IMR-90 (cell line): ENCODE data around the gene AHI1. TPM values are rescaled to one million over a fixed set of nuclear protein-coding genes. Genes with fewer than 3 reads are reported as not detected.

Source experiments
- ATAC-seq: fragments of 200-7000 bp; cut with Tn5 transposase; 2 replicates; pipeline ENCODE4 v1.9.1; 2020; ENCODE audit warnings: low read depth, mild to moderate bottlenecking, moderate library complexity
- BruUV-seq: library from RNA; stranded (reverse); fragments of 400-500 nt; replicated peaks from 2 replicates; lab custom pipeline; 2021; lab: Mats Ljungman, UMichigan
- CTCF ChIA-PET: fragments of 300-600 bp; formaldehyde crosslinking; extraction: SDS; loops from one replicate; lab custom pipeline; 2021; ENCODE audit warnings: antibody characterized with exemption; lab: Yijun Ruan, JAX
- POLR2A ChIA-PET: fragments of 300-600 bp; sonication (Branson Sonifier 250); formaldehyde crosslinking; loops from one replicate; lab custom pipeline; 2022; ENCODE audit warnings: antibody characterized with exemption; ENCODE audit not compliant: unreplicated experiment; lab: Charles Lee
- DNase-seq: peaks from one replicate; pipeline ENCODE4 v3.0.0; 2013
- H2AFZ ChIP-seq: replicated peaks from 2 replicates; pipeline ENCODE3; 2013; ENCODE audit warnings: low read length, mild to moderate bottlenecking; ENCODE audit not compliant: poor library complexity
- H2AK5ac ChIP-seq: 2 replicates; pipeline ENCODE4 v1.6.1; 2013; ENCODE audit warnings: low read depth, low read length, inconsistent platforms
- H2AK9ac ChIP-seq: replicated peaks from 2 replicates; pipeline ENCODE3; 2013; ENCODE audit warnings: mild to moderate bottlenecking, low read depth, low read length, moderate library complexity; ENCODE audit not compliant: poor library complexity
- H2BK120ac ChIP-seq: 2 replicates; pipeline ENCODE4 v1.6.1; 2013; ENCODE audit warnings: low read depth, low read length, inconsistent platforms
- H2BK15ac ChIP-seq: 3 replicates; pipeline ENCODE4 v1.6.1; 2013; ENCODE audit warnings: low read depth, low read length, inconsistent platforms
- H2BK20ac ChIP-seq: 2 replicates; pipeline ENCODE4 v1.6.1; 2013; ENCODE audit warnings: low read depth, mild to moderate bottlenecking, inconsistent platforms, low read length, moderate library complexity
- H2BK5ac ChIP-seq: 2 replicates; pipeline ENCODE4 v1.6.1; 2013; ENCODE audit warnings: mild to moderate bottlenecking, low read depth, low read length, inconsistent platforms; ENCODE audit not compliant: poor library complexity, severe bottlenecking
- H3K14ac ChIP-seq: replicated peaks from 2 replicates; pipeline ENCODE4 v1.6.1; 2013; ENCODE audit warnings: low read depth, low read length, inconsistent platforms
- H3K18ac ChIP-seq: 2 replicates; pipeline ENCODE4 v1.6.1; 2013; ENCODE audit warnings: low read depth, low read length, control low read depth
- H3K23ac ChIP-seq: 2 replicates; pipeline ENCODE4 v1.6.1; 2013; ENCODE audit warnings: low read depth, low read length, inconsistent platforms
- H3K27ac ChIP-seq: 2 replicates; pipeline ENCODE4 v1.5.1; 2013; ENCODE audit warnings: mild to moderate bottlenecking, control low read depth, low read length; ENCODE audit not compliant: insufficient read depth
- H3K27me3 ChIP-seq: 2 replicates; pipeline ENCODE4 v1.6.1; 2013; ENCODE audit warnings: low read length; ENCODE audit not compliant: control insufficient read depth, insufficient read depth
- H3K36me3 ChIP-seq: 2 replicates; pipeline ENCODE4 v1.6.1; 2013; ENCODE audit warnings: low read length, mixed read lengths; ENCODE audit not compliant: control insufficient read depth, insufficient read depth
- H3K4ac ChIP-seq: 2 replicates; pipeline ENCODE4 v1.6.1; 2013; ENCODE audit warnings: low read depth, low read length, inconsistent platforms
- H3K4me1 ChIP-seq: 2 replicates; pipeline ENCODE4 v1.6.1; 2013; ENCODE audit warnings: low read length, mixed read lengths; ENCODE audit not compliant: control insufficient read depth, insufficient read depth
- H3K4me2 ChIP-seq: 2 replicates; pipeline ENCODE4 v1.6.1; 2013; ENCODE audit warnings: low read depth, mild to moderate bottlenecking, control low read depth, low read length, moderate library complexity
- H3K4me3 ChIP-seq: 2 replicates; pipeline ENCODE4 v1.5.1; 2013; ENCODE audit warnings: low read depth, mild to moderate bottlenecking, control low read depth, low read length, moderate library complexity; ENCODE audit not compliant: insufficient read depth
- H3K56ac ChIP-seq: 2 replicates; pipeline ENCODE4 v1.6.1; 2013; ENCODE audit warnings: low read length, inconsistent platforms; ENCODE audit not compliant: insufficient read depth; ENCODE audit errors: extremely low read depth
- H3K79me1 ChIP-seq, 2 experiments: 2 replicates each; pipeline ENCODE4 v1.6.1; 2013; ENCODE audit warnings: low read length in 2 of 2, inconsistent platforms in 1 of 2, low read depth in 1 of 2
- H3K9ac ChIP-seq: 2 replicates; pipeline ENCODE4 v1.6.1; 2013; ENCODE audit warnings: low read depth, low read length, control low read depth
- H3K9me1 ChIP-seq: 2 replicates; pipeline ENCODE4 v1.6.1; 2013; ENCODE audit warnings: low read length, inconsistent platforms; ENCODE audit not compliant: insufficient read depth
- H3K9me3 ChIP-seq: 2 replicates; pipeline ENCODE4 v1.6.1; 2013; ENCODE audit warnings: low read length; ENCODE audit not compliant: control insufficient read depth, insufficient read depth
- H4K20me1 ChIP-seq: 2 replicates; pipeline ENCODE4 v1.6.1; 2013; ENCODE audit warnings: low read length, inconsistent platforms; ENCODE audit not compliant: insufficient read depth
- H4K5ac ChIP-seq: 2 replicates; pipeline ENCODE4 v1.6.1; 2013; ENCODE audit warnings: mild to moderate bottlenecking, low read depth, low read length, control low read depth
- H4K8ac ChIP-seq, 2 experiments: 2 replicates each; pipeline ENCODE4 v1.6.1; 2013; ENCODE audit warnings: low read depth in 2 of 2, low read length in 2 of 2, control low read depth in 1 of 2, inconsistent platforms in 1 of 2
- H4K91ac ChIP-seq: 2 replicates; pipeline ENCODE4 v1.6.1; 2013; ENCODE audit warnings: low read depth, low read length, inconsistent platforms; ENCODE audit not compliant: insufficient read depth
- CEBPB ChIP-seq: IDR thresholded peaks from 2 replicates; pipeline ENCODE4 v1.6.1; 2012; ENCODE audit warnings: low read depth, low read length, improper control_type of control experiment
- CHD1 ChIP-seq: IDR thresholded peaks from 2 replicates; pipeline ENCODE4 v1.6.1; 2012; ENCODE audit warnings: low read depth, low read length, improper control_type of control experiment
- ELK1 ChIP-seq: fragments of 150-350 bp; IDR thresholded peaks from 2 replicates; pipeline ENCODE4 v1.6.1; 2016; ENCODE audit warnings: low read depth, mild to moderate bottlenecking, low read length, moderate library complexity, borderline replicate concordance
- NFE2L2 ChIP-seq: fragments of 150-350 bp; IDR thresholded peaks from 2 replicates; pipeline ENCODE4 v1.6.1; 2016; ENCODE audit warnings: low read depth, mild to moderate bottlenecking, low read length
- RAD21 ChIP-seq: IDR thresholded peaks from 2 replicates; pipeline ENCODE4 v1.6.1; 2012; ENCODE audit warnings: low read length, improper control_type of control experiment
- dilution Hi-C: fragments of 300-500 bp; cut with HindIII; formaldehyde crosslinking; loops from one replicate; pipeline ENCODE4 v1.14.3; 2018; ENCODE audit warnings: low sequenced_read_pairs; ENCODE audit not compliant: unreplicated experiment
- in situ Hi-C: fragments of 300-500 bp; cut with MboI; formaldehyde crosslinking; loops from 3 replicates; pipeline ENCODE4 v1.14.3; 2019; ENCODE audit warnings: low sequenced_read_pairs, inconsistent platforms, mixed read lengths
- intact Hi-C: fragments of 100-400 bp; cut with micrococcal nuclease; formaldehyde crosslinking; loops from 2 replicates; pipeline ENCODE4 v1.10.0; 2022
- polyA plus RNA-seq, 3 experiments: library from polyadenylated mRNA; depleted of rRNA; stranded (reverse); fragments of >200 nt; gene quantifications; 2 replicates each; pipeline ENCODE4 v1.2.3, GENCODE V29; 2012; ENCODE audit warnings: low replicate concordance in 1 of 3
- total RNA-seq: library from RNA; depleted of rRNA; stranded (reverse); fragments of >200 nt; gene quantifications from 2 replicates; pipeline ENCODE4 v1.2.3, GENCODE V29; 2012

The AHI1 gene
- total and polyA plus RNA-seq, 2 of the 4 experiments (the other 2 are of a cell fraction) = 9.5 to 19.4 TPM

GRCh38 chr6:135478626-135479025 lies 18.9 kb downstream of the AHI1 start:
- H2BK15ac ChIP-seq = no peak overlapping the region
- no peak overlapping the region for H2AK5ac ChIP-seq
- H3K9ac ChIP-seq = no peak overlapping the region
- in situ Hi-C loops = no loop called here
- H3K4me3 ChIP-seq = no peak overlapping the region
- no peak for TF ChIP-seq CEBPB
- TF ChIP-seq ELK1 = no peak
- no peak for TF ChIP-seq NFE2L2
- no peak for TF ChIP-seq CHD1
- TF ChIP-seq RAD21 = no peak
- peaks cover 22% of the 10 kb centered on the region for H3K36me3 ChIP-seq
- no peak overlapping the region for H3K4me2 ChIP-seq
- no peak overlapping the region for H4K5ac ChIP-seq
- H3K27ac ChIP-seq = no peak overlapping the region
- ChIA-PET POLR2A (no interaction called here), CTCF (no interaction called here)
- H3K4ac ChIP-seq = no peak overlapping the region
- H3K56ac ChIP-seq = no peak overlapping the region
- no peak overlapping the region for H2AK9ac ChIP-seq
- DNase-seq = no peak
- intact Hi-C loops = no loop called here
- H3K9me1 ChIP-seq = no peaks in the 10 kb centered on the region
- H2AFZ ChIP-seq = no peak overlapping the region
- dilution Hi-C loops = no loop called here
- H3K14ac ChIP-seq = no peak overlapping the region
- peaks cover 2% of the 10 kb centered on the region; the same call in 1 of the 2 replicates for H3K4me1 ChIP-seq
- no TSS peak for BruUV-seq
- H3K27me3 ChIP-seq = no peaks in the 10 kb centered on the region
- no peak overlapping the region for H4K91ac ChIP-seq
- H3K9me3 ChIP-seq = peaks cover 33% of the 10 kb centered on the region
- H3K79me1 ChIP-seq = 0 out of 4 replicates have a peak, but pooled peaks cover 0 to 2% of the 10 kb centered on the region in 2 experiments
- ATAC-seq = no peak
- no peak overlapping the region for H2BK5ac ChIP-seq
- H4K8ac ChIP-seq = no peak overlapping the region
- no peak overlapping the region for H2BK20ac ChIP-seq
- H2BK120ac ChIP-seq = no peak overlapping the region
- H4K20me1 ChIP-seq = no peaks in the 10 kb centered on the region
- no peak overlapping the region for H3K23ac ChIP-seq
- H3K18ac ChIP-seq = no peak overlapping the region
